HEK293 (cell line): ENCODE measurements around the gene TNNC1.
A peak's percentile ranks its signal among the peaks of the same experiment; 100 is the strongest.

ENCODE experiments used
- CTCF ChIA-PET: fragments of 350-600 bp; formaldehyde crosslinking; extraction: SDS; loops from one replicate; lab custom pipeline; 2021; ENCODE audit warnings: antibody characterized with exemption; lab: Yijun Ruan, JAX
- POLR2A ChIA-PET: fragments of 300-600 bp; formaldehyde crosslinking; extraction: SDS; loops from one replicate; lab custom pipeline; 2020; ENCODE audit warnings: antibody characterized with exemption, inconsistent platforms; lab: Yijun Ruan, JAX
- H3K27ac ChIP-seq: fragments of 200-500 bp; sonication (Bioruptor generic); 2 replicates; pipeline ENCODE4 v1.5.1; 2014; ENCODE audit warnings: low read depth, low read length, control low read depth, inconsistent platforms; ENCODE audit errors: extremely low read depth
- H3K36me3 ChIP-seq, 2 experiments: fragments of 200-500 bp in 1 of 2; sonication (Bioruptor generic) in 1 of 2; 1 replicate in 1 of 2; 2 replicates in 1 of 2; pipeline ENCODE4 v1.5.1; 2014 to 2017; ENCODE audit warnings: inconsistent platforms in 2 of 2, low read length in 2 of 2; ENCODE audit not compliant: control insufficient read depth in 2 of 2, insufficient read depth in 1 of 2
- H3K4me1 ChIP-seq: fragments of 200-500 bp; sonication (Bioruptor generic); 2 replicates; pipeline ENCODE4 v1.5.1; 2014; ENCODE audit warnings: mild to moderate bottlenecking, low read length, inconsistent platforms; ENCODE audit not compliant: control insufficient read depth, insufficient read depth
- H3K4me3 ChIP-seq: 2 replicates; pipeline ENCODE4 v1.5.1; 2011; ENCODE audit warnings: low read depth, mild to moderate bottlenecking, control low read depth, low read length, moderate library complexity
- H3K9me3 ChIP-seq: fragments of 200-500 bp; sonication (Bioruptor generic); 2 replicates; pipeline ENCODE4 v1.5.1; 2014; ENCODE audit warnings: low read depth, low read length, inconsistent platforms; ENCODE audit not compliant: control insufficient read depth, insufficient read depth
- BCL6B ChIP-seq: fragments of 450-650 bp; formaldehyde crosslinking; IDR thresholded peaks from 2 replicates; pipeline ENCODE4 v1.5.1; 2017; ENCODE audit warnings: missing biosample characterization, missing genetic modification characterization
- CTCF ChIP-seq: fragments of 450-650 bp; formaldehyde crosslinking; IDR thresholded peaks from 2 replicates; pipeline ENCODE4 v1.5.1; 2016; ENCODE audit warnings: missing biosample characterization, missing genetic modification characterization
- PRDM2 ChIP-seq: fragments of 450-650 bp; formaldehyde crosslinking; IDR thresholded peaks from 2 replicates; pipeline ENCODE4 v1.5.1; 2016; ENCODE audit warnings: missing biosample characterization, missing genetic modification characterization, borderline replicate concordance
- REPIN1 ChIP-seq: fragments of 450-650 bp; formaldehyde crosslinking; IDR thresholded peaks from 2 replicates; pipeline ENCODE4 v1.5.1; 2017; ENCODE audit warnings: missing biosample characterization, missing genetic modification characterization, low read depth
- SP2 ChIP-seq: fragments of 450-650 bp; formaldehyde crosslinking; IDR thresholded peaks from 2 replicates; pipeline ENCODE4 v1.5.1; 2016; ENCODE audit warnings: missing biosample characterization, missing genetic modification characterization
- YY1 ChIP-seq: fragments of 450-650 bp; formaldehyde crosslinking; IDR thresholded peaks from 2 replicates; pipeline ENCODE4 v1.5.1; 2018; ENCODE audit warnings: missing biosample characterization, missing genetic modification characterization
- ZFHX2 ChIP-seq: fragments of 450-650 bp; formaldehyde crosslinking; conservative IDR thresholded peaks from 2 replicates; pipeline ENCODE4 v1.5.1; 2016; ENCODE audit warnings: missing biosample characterization, missing genetic modification characterization
- ZNF23 ChIP-seq: fragments of 450-650 bp; formaldehyde crosslinking; IDR thresholded peaks from 2 replicates; pipeline ENCODE4 v1.5.1; 2016; ENCODE audit warnings: missing biosample characterization, missing genetic modification characterization, borderline replicate concordance
- ZNF280D ChIP-seq: fragments of 450-650 bp; formaldehyde crosslinking; IDR thresholded peaks from 2 replicates; pipeline ENCODE4 v1.5.1; 2016; ENCODE audit warnings: missing biosample characterization, missing genetic modification characterization
- ZNF311 ChIP-seq: fragments of 450-650 bp; formaldehyde crosslinking; IDR thresholded peaks from 2 replicates; pipeline ENCODE4 v1.5.1; 2017; ENCODE audit warnings: missing biosample characterization, missing genetic modification characterization, borderline replicate concordance
- ZNF510 ChIP-seq: fragments of 450-650 bp; formaldehyde crosslinking; IDR thresholded peaks from 2 replicates; pipeline ENCODE4 v1.5.1; 2018; ENCODE audit warnings: mild to moderate bottlenecking, missing genetic modification characterization, missing biosample characterization; ENCODE audit not compliant: insufficient replicate concordance
- ZNF600 ChIP-seq: fragments of 450-650 bp; formaldehyde crosslinking; IDR thresholded peaks from 2 replicates; pipeline ENCODE4 v1.5.1; 2016; ENCODE audit warnings: missing biosample characterization, missing genetic modification characterization
- ZNF692 ChIP-seq: fragments of 450-650 bp; formaldehyde crosslinking; IDR thresholded peaks from 2 replicates; pipeline ENCODE4 v1.5.1; 2016; ENCODE audit warnings: missing biosample characterization, missing genetic modification characterization
- ZNF830 ChIP-seq: fragments of 450-650 bp; IDR thresholded peaks from 2 replicates; pipeline ENCODE4 v1.5.0; 2018; ENCODE audit warnings: missing biosample characterization, missing genetic modification characterization, low read depth, mild to moderate bottlenecking, moderate library complexity
- ZSCAN18 ChIP-seq: fragments of 450-650 bp; formaldehyde crosslinking; IDR thresholded peaks from 2 replicates; pipeline ENCODE4 v1.5.1; 2016; ENCODE audit warnings: missing biosample characterization, missing genetic modification characterization
- ZSCAN5A ChIP-seq: fragments of 450-650 bp; formaldehyde crosslinking; IDR thresholded peaks from 2 replicates; pipeline ENCODE4 v1.5.1; 2016; ENCODE audit warnings: missing biosample characterization, missing genetic modification characterization

Gene TNNC1

GRCh38 chr3:52446631-52447511 lies 7.0 kb downstream of the TNNC1 start:
- ChIA-PET CTCF (interaction anchor here (0.6 to 7.9 kb wide), 20 partner anchors 8 to 392 kb away, joined by 3 to 97 read pairs (median 4); no protein-coding TSS in a partner anchor), POLR2A (interaction anchor here (0.6 kb wide), 1 partner anchor 366 kb away, joined by 3 read pairs; no protein-coding TSS in a partner anchor)
- Histone ChIP-seq H3K4me3 (no peak overlapping the region), H3K36me3 (no peaks in the 10 kb centered on the region), H3K27ac (no peak overlapping the region), H3K9me3 (no peaks in the 10 kb centered on the region), H3K4me1 (no peaks in the 10 kb centered on the region)
- no peak for TF ChIP-seq ZSCAN5A
- no peak for TF ChIP-seq ZFHX2 (tag by site-specific recombination)
- TF ChIP-seq REPIN1, result no peak
- TF ChIP-seq ZNF280D (tag by site-specific recombination), result no peak
- TF ChIP-seq ZNF830 (tag by site-specific recombination), result no peak
- TF ChIP-seq ZSCAN18, result no peak
- TF ChIP-seq ZNF692 (tag by site-specific recombination), result 0 out of 2 replicates have a peak, but pooled peaks have one; percentile 27
- no peak for TF ChIP-seq ZNF510
- no peak for TF ChIP-seq PRDM2
- no peak for TF ChIP-seq SP2
- peak; percentile 75 for TF ChIP-seq CTCF (tag by site-specific recombination)
- no peak for TF ChIP-seq YY1 (tag by site-specific recombination)
- no peak for TF ChIP-seq ZNF23 (tag by site-specific recombination)
- TF ChIP-seq ZNF311, result no peak
- TF ChIP-seq BCL6B, result no peak
- TF ChIP-seq ZNF600 (tag by site-specific recombination), result no peak
